ENCODE measurements around the gene SND1. TPM values are rescaled to one million over a fixed set of nuclear protein-coding genes. Genes with fewer than 3 reads are reported as not detected.

SND1 gene
- total and polyA plus RNA-seq, 7 experiments from 2014 or later: 68.6 to 253 (median 137) TPM

- DNase-seq (no peak), ATAC-seq (no peak)
- ChIA-PET CTCF (interaction anchor here (1.1 kb wide), 1 partner anchor 8 kb away, joined by 4 read pairs; no protein-coding TSS in a partner anchor), POLR2A (no interaction called here)
- H3K4me3 ChIP-seq (ENCODE audit: low read length): no peak overlapping the region
- no peaks in the 10 kb centered on the region for H3K27me3 ChIP-seq (ENCODE audit: control insufficient read depth in 2 of 2, insufficient read depth in 2 of 2, low read length in 2 of 2)
- peaks cover 7 to 18% (median 13%) of the 10 kb centered on the region in 7 donors for H3K4me1 Mint-ChIP-seq
- H3K27me3 Mint-ChIP-seq: no peaks in the 10 kb centered on the region
- H3K9me3 ChIP-seq (ENCODE audit: control insufficient read depth in 2 of 3, low read length in 3 of 3): no peaks in the 10 kb centered on the region
- intact Hi-C loops (cut with micrococcal nuclease): no loop called here
- H3K4me1 ChIP-seq (ENCODE audit: control insufficient read depth in 2 of 2, insufficient read depth in 2 of 2, low read length in 2 of 2): peaks cover 0 to 7% of the 10 kb centered on the region in 2 donors
- H3K9me3 Mint-ChIP-seq: no peaks in the 10 kb centered on the region
- no peak overlapping the region for H3K27ac Mint-ChIP-seq
- no peaks in the 10 kb centered on the region for H3K36me3 ChIP-seq (ENCODE audit: control insufficient read depth in 2 of 3, insufficient read depth in 3 of 3, low read length in 3 of 3)
- H3K4me3 Mint-ChIP-seq: no peak overlapping the region
- H3K36me3 Mint-ChIP-seq: peaks cover 0 to 5% (median 3%) of the 10 kb centered on the region in 5 donors
- no peak overlapping the region for H3K27ac ChIP-seq (ENCODE audit: low read depth, low read length)
Measured at GRCh38 chr7:127878791-127879190, 226.8 kb downstream of the SND1 start.

- Histone ChIP-seq H3K36me3 (ENCODE audit: control insufficient read depth in 2 of 3, insufficient read depth in 3 of 3, low read length in 3 of 3) (no peaks in the 10 kb centered on the region), H3K4me3 (ENCODE audit: low read length) (no peak overlapping the region), H3K27ac (ENCODE audit: low read depth, low read length) (no peak overlapping the region), H3K4me1 (ENCODE audit: control insufficient read depth in 2 of 2, insufficient read depth in 2 of 2, low read length in 2 of 2) (peaks cover 0 to 7% of the 10 kb centered on the region in 2 donors), H3K9me3 (ENCODE audit: control insufficient read depth in 2 of 3, low read length in 3 of 3) (no peaks in the 10 kb centered on the region), H3K27me3 (ENCODE audit: control insufficient read depth in 2 of 2, insufficient read depth in 2 of 2, low read length in 2 of 2) (no peaks in the 10 kb centered on the region)
- no peak overlapping the region for H3K4me3 Mint-ChIP-seq
- no peaks in the 10 kb centered on the region for H3K27me3 Mint-ChIP-seq
- peaks cover under 1 to 6% (median 4%) of the 10 kb centered on the region in 5 donors for H3K36me3 Mint-ChIP-seq
- DNase-seq (no peak), ATAC-seq (no peak)
- H3K4me1 Mint-ChIP-seq: peaks cover under 1 to 12% (median 7%) of the 10 kb centered on the region in 7 donors
- no peaks in the 10 kb centered on the region for H3K9me3 Mint-ChIP-seq
- no peak overlapping the region for H3K27ac Mint-ChIP-seq
- intact Hi-C loops (cut with micrococcal nuclease): no loop called here
- ChIA-PET CTCF (interaction anchor here (1.1 kb wide), 1 partner anchor 9 kb away, joined by 4 read pairs; no protein-coding TSS in a partner anchor), POLR2A (no interaction called here)
Measured at GRCh38 chr7:127879436-127879835, 227.4 kb downstream of the SND1 start.

GRCh38 chr7:127879942-127880341, 227.9 kb downstream of the SND1 start:
- DNase-seq: no peak
- POLR2A ChIA-PET: no interaction called here
- Histone ChIP-seq H3K4me3 (ENCODE audit: low read length) (no peak overlapping the region), H3K4me1 (ENCODE audit: control insufficient read depth in 2 of 2, insufficient read depth in 2 of 2, low read length in 2 of 2) (peaks cover 0 to 7% of the 10 kb centered on the region in 2 donors), H3K27me3 (ENCODE audit: control insufficient read depth in 2 of 2, insufficient read depth in 2 of 2, low read length in 2 of 2) (no peaks in the 10 kb centered on the region), H3K27ac (ENCODE audit: low read depth, low read length) (no peak overlapping the region), H3K9me3 (ENCODE audit: control insufficient read depth in 2 of 3, low read length in 3 of 3) (no peaks in the 10 kb centered on the region), H3K36me3 (ENCODE audit: control insufficient read depth in 2 of 3, insufficient read depth in 3 of 3, low read length in 3 of 3) (no peaks in the 10 kb centered on the region)
- intact Hi-C loops (cut with micrococcal nuclease): no loop called here
- ATAC-seq: no peak
- Mint-ChIP-seq H3K9me3 (no peaks in the 10 kb centered on the region), H3K27me3 (no peaks in the 10 kb centered on the region), H3K4me1 (peaks cover 0 to 13% (median 9%) of the 10 kb centered on the region in 7 donors), H3K36me3 (peaks cover 3 to 10% (median 8%) of the 10 kb centered on the region in 5 donors), H3K4me3 (no peak overlapping the region), H3K27ac (no peak overlapping the region)
- CTCF ChIA-PET: interaction anchor here (1.1 kb wide), 1 partner anchor 9 kb away, joined by 4 read pairs; no protein-coding TSS in a partner anchor

- H3K36me3 Mint-ChIP-seq: peaks cover 3 to 10% (median 8%) of the 10 kb centered on the region in 5 donors
- ATAC-seq: no peak
Measured at GRCh38 chr7:127880454-127880853, 228.5 kb downstream of the SND1 start.

GRCh38 chr7:127881564-127881963, 229.6 kb downstream of the SND1 start:
- Histone ChIP-seq H3K9me3 (ENCODE audit: control insufficient read depth in 2 of 3, low read length in 3 of 3) (no peaks in the 10 kb centered on the region), H3K27ac (ENCODE audit: low read depth, low read length) (no peak overlapping the region), H3K4me1 (ENCODE audit: control insufficient read depth in 2 of 2, insufficient read depth in 2 of 2, low read length in 2 of 2) (no peaks in the 10 kb centered on the region), H3K4me3 (ENCODE audit: low read length) (no peak overlapping the region), H3K36me3 (ENCODE audit: control insufficient read depth in 2 of 3, insufficient read depth in 3 of 3, low read length in 3 of 3) (no peaks in the 10 kb centered on the region), H3K27me3 (ENCODE audit: control insufficient read depth in 2 of 2, insufficient read depth in 2 of 2, low read length in 2 of 2) (no peaks in the 10 kb centered on the region)
- no peak overlapping the region for H3K4me3 Mint-ChIP-seq
- intact Hi-C loops (cut with micrococcal nuclease): no loop called here
- no peaks in the 10 kb centered on the region for H3K27me3 Mint-ChIP-seq
- POLR2A ChIA-PET: no interaction called here
- peaks cover 3 to 12% (median 9%) of the 10 kb centered on the region in 5 donors for H3K36me3 Mint-ChIP-seq
- ATAC-seq: no peak
- no peak overlapping the region for H3K27ac Mint-ChIP-seq
- H3K4me1 Mint-ChIP-seq: peaks cover 0 to 11% (median 10%) of the 10 kb centered on the region in 7 donors
- CTCF ChIA-PET: no interaction called here
- DNase-seq: no peak
- no peaks in the 10 kb centered on the region for H3K9me3 Mint-ChIP-seq

More at GRCh38 chr7:127880454-127880853, 228.5 kb downstream of the SND1 start:
- no peak overlapping the region for H3K4me3 Mint-ChIP-seq
- H3K4me1 Mint-ChIP-seq: peaks cover 0 to 13% (median 7%) of the 10 kb centered on the region in 7 donors
- H3K36me3 ChIP-seq (ENCODE audit: control insufficient read depth in 2 of 3, insufficient read depth in 3 of 3, low read length in 3 of 3): no peaks in the 10 kb centered on the region
- H3K9me3 Mint-ChIP-seq: no peaks in the 10 kb centered on the region
- no peaks in the 10 kb centered on the region for H3K27me3 ChIP-seq (ENCODE audit: control insufficient read depth in 2 of 2, insufficient read depth in 2 of 2, low read length in 2 of 2)
- H3K4me3 ChIP-seq (ENCODE audit: low read length): no peak overlapping the region
- no peak overlapping the region for H3K27ac Mint-ChIP-seq
- H3K27ac ChIP-seq (ENCODE audit: low read depth, low read length): no peak overlapping the region
- intact Hi-C loops (cut with micrococcal nuclease): no loop called here
- peaks cover 0 to 5% of the 10 kb centered on the region in 2 donors for H3K4me1 ChIP-seq (ENCODE audit: control insufficient read depth in 2 of 2, insufficient read depth in 2 of 2, low read length in 2 of 2)
- ChIA-PET POLR2A (no interaction called here), CTCF (no interaction called here)
- no peaks in the 10 kb centered on the region for H3K9me3 ChIP-seq (ENCODE audit: control insufficient read depth in 2 of 3, low read length in 3 of 3)
- no peaks in the 10 kb centered on the region for H3K27me3 Mint-ChIP-seq
- DNase-seq: no peak

GRCh38 chr7:127882313-127882920, 230.4 kb downstream of the SND1 start:
- Histone ChIP-seq H3K4me1 (ENCODE audit: control insufficient read depth in 2 of 2, insufficient read depth in 2 of 2, low read length in 2 of 2) (no peaks in the 10 kb centered on the region), H3K9me3 (ENCODE audit: control insufficient read depth in 2 of 3, low read length in 3 of 3) (no peaks in the 10 kb centered on the region), H3K36me3 (ENCODE audit: control insufficient read depth in 2 of 3, insufficient read depth in 3 of 3, low read length in 3 of 3) (peaks cover 0 to under 1% (median 0%) of the 10 kb centered on the region in 3 experiments), H3K4me3 (ENCODE audit: low read length) (no peak overlapping the region), H3K27me3 (ENCODE audit: control insufficient read depth in 2 of 2, insufficient read depth in 2 of 2, low read length in 2 of 2) (no peaks in the 10 kb centered on the region), H3K27ac (ENCODE audit: low read depth, low read length) (no peak overlapping the region)
- CTCF ChIA-PET: no interaction called here
- no peak overlapping the region for H3K27ac Mint-ChIP-seq
- POLR2A ChIA-PET: no interaction called here
- H3K4me1 Mint-ChIP-seq: peaks cover 0 to 11% (median 10%) of the 10 kb centered on the region in 7 donors
- intact Hi-C loops (cut with micrococcal nuclease): no loop called here
- DNase-seq: no peak
- ATAC-seq: no peak
- no peaks in the 10 kb centered on the region for H3K9me3 Mint-ChIP-seq
- H3K27me3 Mint-ChIP-seq: no peaks in the 10 kb centered on the region
- H3K36me3 Mint-ChIP-seq: peaks cover 3 to 18% (median 10%) of the 10 kb centered on the region in 5 donors
- no peak overlapping the region for H3K4me3 Mint-ChIP-seq

GRCh38 chr7:127884066-127884559, 232.1 kb downstream of the SND1 start:
- H3K27ac Mint-ChIP-seq: no peak overlapping the region
- H3K9me3 Mint-ChIP-seq: no peaks in the 10 kb centered on the region
- Histone ChIP-seq H3K4me1 (ENCODE audit: control insufficient read depth in 2 of 2, insufficient read depth in 2 of 2, low read length in 2 of 2) (no peaks in the 10 kb centered on the region), H3K9me3 (ENCODE audit: control insufficient read depth in 2 of 3, low read length in 3 of 3) (no peaks in the 10 kb centered on the region), H3K27ac (ENCODE audit: low read depth, low read length) (no peak overlapping the region), H3K27me3 (ENCODE audit: control insufficient read depth in 2 of 2, insufficient read depth in 2 of 2, low read length in 2 of 2) (no peaks in the 10 kb centered on the region), H3K36me3 (ENCODE audit: control insufficient read depth in 2 of 3, insufficient read depth in 3 of 3, low read length in 3 of 3) (peaks cover 0 to 17% (median 6%) of the 10 kb centered on the region in 3 experiments), H3K4me3 (ENCODE audit: low read length) (no peak overlapping the region)
- DNase-seq: no peak
- H3K4me1 Mint-ChIP-seq: peaks cover 0 to 11% (median 10%) of the 10 kb centered on the region in 7 donors
- peaks cover 7 to 31% (median 26%) of the 10 kb centered on the region in 5 donors for H3K36me3 Mint-ChIP-seq
- POLR2A ChIA-PET: no interaction called here
- no peaks in the 10 kb centered on the region for H3K27me3 Mint-ChIP-seq
- CTCF ChIA-PET: no interaction called here
- intact Hi-C loops (cut with micrococcal nuclease): no loop called here
- H3K4me3 Mint-ChIP-seq: no peak overlapping the region
- no peak for ATAC-seq
